Stimulated activated CD8-positive, alpha-beta memory T cell treated with anti-CD3 and anti-CD28 coated beads, Interleukin-2, amount 100 ng/mL, for 48 hours (primary cell): Measurements from ENCODE around the gene SNX9.
"Not testable (repeated sequence)": the region's sequence is repeated elsewhere in the genome, so short reads cannot be mapped to it uniquely, and the experiment has no call there.

Experiments
- DNase-seq, 2 donors: peaks; one replicate each; pipeline ENCODE4 v3.0.0-alpha.2; 2020; ENCODE audit warnings: low read depth in 2 of 2

Gene SNX9

GRCh38 chr6:157823001-157823527 lies at the start of gene SNX9:
Gene SNX9, plus strand, starts transcription at chr6:157823246. Its CDS starts 189 bp downstream, at chr6:157823435.
- peak; percentile 50 to 64 for DNase-seq

DNA sequence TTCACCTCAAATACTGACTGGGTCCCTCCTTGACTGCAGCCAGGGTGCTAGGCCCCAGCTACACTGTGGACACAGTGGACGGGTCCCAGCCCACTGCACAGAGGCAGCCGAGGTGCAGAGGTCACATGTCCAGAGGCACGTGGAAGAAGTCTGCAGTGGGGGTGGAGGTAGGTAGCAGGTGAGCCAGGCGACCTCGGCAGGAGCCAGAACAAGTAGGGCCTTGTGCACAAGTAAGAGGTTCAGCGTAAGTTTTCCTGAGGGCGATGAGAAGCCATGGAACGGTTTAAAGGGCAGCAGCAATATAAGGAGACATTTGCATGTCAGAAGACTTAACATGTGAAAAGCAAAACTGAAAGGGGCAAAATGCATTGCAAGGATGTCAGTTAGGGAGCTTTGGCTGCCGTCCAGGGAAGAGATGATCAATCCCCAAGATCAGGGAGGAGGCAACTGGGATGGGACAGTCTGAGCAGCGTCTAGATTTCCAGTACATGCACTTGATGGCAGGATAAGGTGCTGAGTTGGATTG lies 49.7 kb upstream of the SNX9 start:
- DNase-seq = no peak

DNA sequence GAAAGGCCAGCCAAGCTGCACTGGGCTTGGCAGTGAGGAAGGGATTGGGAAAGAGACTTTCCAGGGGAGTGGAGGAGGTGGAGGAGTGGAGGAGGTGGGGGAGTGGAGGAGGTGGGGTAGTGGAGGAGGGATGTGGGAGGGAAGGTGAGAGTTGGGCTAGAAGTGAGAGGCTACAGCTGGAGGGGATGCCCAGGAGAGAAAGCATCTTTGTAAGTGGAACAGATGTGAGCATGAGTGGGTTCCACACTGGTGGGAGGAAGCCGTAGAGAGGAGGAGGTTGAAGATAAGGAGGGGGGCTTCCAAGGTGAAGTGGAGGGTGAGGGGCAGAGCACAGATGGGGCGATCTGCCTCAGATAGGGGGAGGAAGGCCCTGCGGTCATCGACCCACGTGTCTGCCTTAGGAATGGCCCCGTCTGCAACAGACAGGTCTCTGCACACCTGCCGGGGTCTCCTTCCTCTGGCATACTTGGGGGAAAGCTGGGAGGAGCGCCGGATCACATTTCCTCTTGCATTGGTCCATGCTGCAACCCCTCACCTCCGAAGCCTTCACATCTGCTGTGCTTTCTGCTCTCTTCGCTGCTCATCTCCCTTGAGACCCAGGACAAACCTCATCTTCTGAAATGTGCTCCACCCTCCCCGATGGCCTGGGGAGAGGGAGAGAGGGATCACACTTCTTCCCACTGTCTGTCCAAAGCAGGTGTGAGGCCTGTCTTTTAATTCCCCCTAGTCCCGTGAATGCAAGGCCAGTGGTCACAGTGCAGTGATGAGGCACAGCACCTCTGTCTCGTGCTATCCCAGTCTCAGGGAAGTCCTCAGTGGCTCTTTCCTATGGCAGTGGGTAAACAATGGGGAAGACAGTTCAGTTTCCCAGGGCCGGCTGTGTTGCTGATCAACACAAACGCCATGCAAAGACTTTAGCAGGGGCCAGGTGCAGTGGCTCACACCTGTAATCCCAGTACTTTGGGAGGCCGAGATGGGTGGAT lies 48.6 kb upstream of the SNX9 start:
- DNase-seq = no peak

- DNase-seq = no peak
Observed at GRCh38 chr6:157775376-157775775, 47.7 kb upstream of the SNX9 start.

- DNase-seq = no peak
Observed at GRCh38 chr6:157777344-157777743, 45.7 kb upstream of the SNX9 start.

DNA sequence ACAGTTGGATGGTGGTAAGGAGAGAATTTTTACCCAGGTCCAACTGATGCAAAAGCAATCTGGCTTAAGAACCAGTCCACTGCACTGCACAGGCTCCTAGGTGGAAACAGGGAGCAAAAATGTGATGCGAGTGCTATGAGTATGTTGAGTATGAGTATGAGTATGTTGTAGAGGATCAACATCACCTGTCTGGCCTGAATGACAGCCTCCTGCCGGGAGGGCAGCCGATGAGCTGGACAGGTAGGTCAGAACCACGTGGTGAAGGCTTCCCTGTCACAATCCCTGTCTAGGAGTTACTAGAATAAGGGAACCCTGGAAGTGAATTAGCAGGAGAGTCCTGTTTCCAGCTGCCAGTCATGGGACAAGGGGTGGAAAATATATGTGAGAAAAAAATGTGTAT lies 44.3 kb upstream of the SNX9 start:
- no peak for DNase-seq

GRCh38 chr6:157779705-157780604 lies 43.1 kb upstream of the SNX9 start:
- DNase-seq = no peak

DNA sequence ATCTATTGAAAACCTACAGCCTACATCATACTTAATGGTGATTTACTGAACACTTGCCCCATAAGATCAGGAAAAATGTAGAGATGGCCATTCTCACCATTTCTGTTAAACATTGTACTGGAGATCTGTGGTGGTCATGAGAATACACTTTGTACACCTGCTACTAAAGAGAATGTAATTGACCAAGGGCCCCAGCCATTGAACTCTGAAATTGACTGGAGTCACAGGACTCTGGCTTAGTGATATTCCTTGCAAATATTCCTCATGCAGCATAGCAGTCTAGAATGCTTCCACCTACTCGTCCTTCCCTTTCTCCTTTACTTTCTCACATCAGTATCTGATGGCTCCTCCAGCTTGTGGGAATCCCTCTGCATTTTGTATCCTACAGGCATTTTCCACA lies 37.4 kb upstream of the SNX9 start:
- no peak for DNase-seq

GRCh38 chr6:157786221-157786620 lies 36.8 kb upstream of the SNX9 start:
- no peak for DNase-seq

- DNase-seq = no peak
Observed at GRCh38 chr6:157787080-157787479, 36.0 kb upstream of the SNX9 start.

DNA sequence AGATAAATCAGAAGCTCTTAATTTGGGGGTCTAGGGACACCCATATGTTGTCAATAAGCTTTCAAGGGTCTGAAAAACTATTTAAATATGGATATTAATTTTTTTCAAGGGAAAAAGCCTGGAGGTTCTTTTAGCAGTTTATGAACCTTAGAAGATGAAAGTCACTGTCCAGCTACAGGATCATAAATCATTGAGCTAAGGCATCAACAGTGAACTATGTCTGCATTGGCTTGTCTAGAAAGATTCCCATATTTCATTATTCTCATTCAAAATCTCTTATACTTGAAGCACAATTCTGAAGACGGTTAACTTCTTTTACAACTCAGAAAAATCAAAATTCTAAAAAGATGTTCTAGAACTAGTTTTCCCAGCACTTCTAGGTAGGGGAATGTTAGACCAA lies 34.9 kb upstream of the SNX9 start:
- no peak for DNase-seq

GRCh38 chr6:157789297-157789696 lies 33.7 kb upstream of the SNX9 start:
- DNase-seq = no peak

- no peak for DNase-seq
Observed at GRCh38 chr6:157789861-157790260, 33.2 kb upstream of the SNX9 start.

- DNase-seq = no peak
Observed at GRCh38 chr6:157790548-157791160, 32.4 kb upstream of the SNX9 start.

- no peak for DNase-seq
Observed at GRCh38 chr6:157791450-157791849, 31.6 kb upstream of the SNX9 start.

GRCh38 chr6:157792671-157793070 lies 30.4 kb upstream of the SNX9 start:
- DNase-seq = no peak

DNA sequence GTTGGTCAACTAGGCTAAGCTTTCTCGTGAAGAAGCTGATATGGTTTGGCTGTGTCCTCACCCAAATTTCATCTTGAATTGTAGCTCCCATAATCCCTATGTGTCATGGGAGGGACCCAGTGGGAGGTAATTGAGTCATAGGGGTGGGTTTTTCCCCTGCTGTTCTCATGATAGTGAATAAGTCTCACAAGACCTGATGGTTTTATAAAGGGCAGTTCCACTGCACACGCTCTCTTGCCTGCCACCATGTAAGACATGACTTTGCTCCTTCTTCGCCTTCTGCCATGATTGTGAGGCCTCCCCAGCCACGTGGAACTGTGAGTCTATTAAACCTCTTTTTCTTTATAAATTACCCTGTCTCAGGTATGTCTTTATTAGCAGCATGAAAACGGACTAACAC lies 29.0 kb upstream of the SNX9 start:
- not testable (repeated sequence) for DNase-seq

GRCh38 chr6:157795841-157796240 lies 27.2 kb upstream of the SNX9 start:
- no peak for DNase-seq

GRCh38 chr6:157798851-157799250 lies 24.2 kb upstream of the SNX9 start:
- no peak for DNase-seq

DNA sequence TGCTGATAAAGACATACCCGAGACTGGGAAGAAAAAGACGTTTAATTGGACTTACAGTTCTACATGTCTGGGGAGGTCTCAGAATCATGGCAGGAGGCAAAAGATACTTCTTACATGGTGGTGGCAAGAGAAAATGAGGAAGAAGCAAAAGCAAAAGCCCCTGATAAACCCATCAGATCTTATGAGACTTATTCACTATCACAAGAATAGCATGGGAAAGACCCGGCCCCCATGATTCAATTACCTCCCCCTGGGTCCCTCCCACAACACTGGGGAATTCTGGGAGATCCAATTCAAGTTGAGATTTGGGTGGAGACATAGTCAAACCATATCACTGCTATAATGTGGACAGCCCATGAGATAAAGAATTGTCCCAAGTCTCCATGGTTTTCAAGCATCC lies 23.5 kb upstream of the SNX9 start:
- not testable (repeated sequence) for DNase-seq

- no peak for DNase-seq
Observed at GRCh38 chr6:157800420-157801237, 22.4 kb upstream of the SNX9 start.
